ENCODE measurements around the gene DCC.

Gene DCC

GRCh38 chr18:52607985-52608384 lies 268.0 kb downstream of the DCC start:
- no peak for DNase-seq

GRCh38 chr18:52610451-52611115 lies 270.6 kb downstream of the DCC start:
- DNase-seq = no peak

DNA sequence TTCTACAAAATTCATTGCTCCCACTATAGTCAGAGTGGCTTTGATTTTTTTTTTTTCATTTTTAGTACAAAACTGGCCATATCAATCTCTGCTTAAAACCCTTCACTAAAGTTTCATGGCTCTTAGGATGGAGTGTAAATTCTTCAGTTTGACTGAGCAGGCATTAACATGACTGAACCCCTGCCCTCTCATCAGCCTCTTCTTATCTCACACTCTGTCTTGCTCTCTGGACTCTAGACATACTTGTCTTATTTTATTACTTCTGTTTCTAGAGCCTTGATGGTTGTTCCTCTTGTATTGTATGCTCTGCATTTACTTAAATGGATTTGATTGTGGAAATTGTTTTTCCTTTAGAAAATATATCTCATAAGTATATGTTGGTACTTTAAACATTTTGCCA lies 272.4 kb downstream of the DCC start:
- DNase-seq = no peak

DNA sequence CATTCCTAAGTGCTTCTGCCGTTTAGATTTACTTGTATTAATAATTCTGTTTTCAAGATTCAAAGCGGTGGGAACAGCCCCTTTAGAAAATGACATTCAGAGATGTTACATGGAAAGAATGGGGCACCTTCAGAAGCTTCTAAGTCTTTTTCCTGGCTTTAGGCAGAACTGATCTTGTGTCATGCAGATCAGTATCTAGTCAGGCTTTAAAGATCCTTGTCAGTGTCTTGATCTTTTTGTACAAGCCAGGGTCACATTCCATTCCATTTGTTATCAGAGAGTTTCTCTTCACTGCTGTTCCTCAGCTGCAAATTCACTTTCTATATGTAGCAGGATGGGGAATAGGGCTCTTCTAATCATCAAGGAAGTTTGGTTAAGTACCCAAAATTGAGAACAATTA lies 275.3 kb downstream of the DCC start:
- no peak for DNase-seq

DNA sequence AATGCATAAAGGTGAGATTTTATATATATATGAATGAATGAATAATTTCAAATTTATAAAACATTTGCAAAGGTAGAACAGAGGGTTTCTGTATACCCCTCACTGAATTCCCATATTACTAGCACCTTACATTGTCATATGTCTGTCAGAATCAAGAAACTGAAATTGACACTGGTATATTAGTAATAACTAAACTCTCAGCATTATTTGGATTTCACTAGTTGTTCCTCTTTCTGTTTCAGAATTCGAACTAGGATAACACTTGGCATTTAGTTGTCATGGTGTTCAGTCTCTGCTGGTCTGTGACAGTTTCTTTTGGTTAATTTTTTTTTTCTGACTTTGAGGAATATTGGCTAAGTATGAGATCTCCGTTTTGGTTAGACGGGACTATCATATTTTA lies 275.9 kb downstream of the DCC start:
- no peak for DNase-seq

GRCh38 chr18:52617931-52618330 lies 277.9 kb downstream of the DCC start:
- no peak for DNase-seq

DNA sequence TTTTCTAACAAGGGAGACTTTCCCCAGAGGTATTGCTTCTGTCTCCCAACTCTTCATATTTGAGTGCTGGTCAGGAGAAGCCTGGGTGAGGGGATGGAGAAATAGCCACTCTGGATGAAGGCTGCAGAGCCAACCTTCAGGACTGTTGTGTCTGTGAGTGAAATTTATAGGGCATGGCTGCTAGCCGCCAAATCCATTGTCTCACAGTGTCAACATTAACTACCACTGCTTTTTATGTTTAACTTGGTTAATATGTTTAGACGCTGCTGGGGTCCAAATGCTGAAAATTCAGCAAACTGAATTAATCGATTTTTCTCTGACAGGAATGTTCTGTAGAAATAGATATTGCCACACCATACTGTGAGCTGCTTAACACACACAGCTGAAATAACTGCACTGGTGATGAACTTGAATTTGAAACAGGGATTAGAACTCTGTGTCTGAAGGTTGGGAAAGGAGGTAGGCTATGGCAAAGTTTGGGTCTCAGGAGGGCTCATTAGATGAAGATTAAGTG lies 281.0 kb downstream of the DCC start:
- DNase-seq = no peak

DNA sequence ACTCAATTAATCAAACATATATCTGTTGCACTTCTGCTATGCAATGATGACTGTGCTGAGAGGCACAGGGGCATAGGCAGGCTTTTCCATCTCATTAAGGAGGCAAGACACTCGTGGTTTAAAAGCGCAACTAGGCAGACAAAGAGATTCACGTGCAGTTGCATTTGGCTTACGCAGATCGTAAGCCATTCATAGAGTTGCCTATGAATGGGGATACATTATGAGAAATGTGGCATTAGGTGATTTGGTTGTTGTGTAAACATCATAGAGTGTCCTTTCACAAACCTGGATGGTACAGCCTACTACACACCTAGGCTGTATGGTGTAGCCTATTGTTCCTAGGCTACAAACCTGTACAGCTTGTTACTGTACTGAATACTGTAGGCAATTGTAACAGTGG lies 284.7 kb downstream of the DCC start:
- DNase-seq = no peak

GRCh38 chr18:52636536-52636935 lies 296.5 kb downstream of the DCC start:
- no peak for DNase-seq

DNA sequence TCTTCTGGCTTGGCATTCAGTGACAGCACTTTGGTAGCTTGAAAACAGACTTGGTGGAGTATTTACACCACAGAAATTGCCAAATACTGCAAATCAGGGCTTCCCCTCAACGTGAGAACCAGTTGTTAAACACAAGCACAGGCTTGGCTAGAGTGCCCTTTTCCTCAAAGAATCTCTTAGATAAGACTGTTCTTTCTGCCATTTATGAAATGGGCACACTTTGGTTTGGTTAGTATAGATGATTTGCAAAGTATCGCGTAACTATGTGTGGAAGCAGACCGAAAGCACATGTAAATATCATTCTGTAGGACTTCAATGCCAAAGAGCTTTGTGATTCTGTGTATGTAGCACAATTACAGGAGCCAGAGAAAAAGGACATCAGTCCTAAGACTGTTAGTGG lies 308.2 kb downstream of the DCC start:
- no peak for DNase-seq

DNA sequence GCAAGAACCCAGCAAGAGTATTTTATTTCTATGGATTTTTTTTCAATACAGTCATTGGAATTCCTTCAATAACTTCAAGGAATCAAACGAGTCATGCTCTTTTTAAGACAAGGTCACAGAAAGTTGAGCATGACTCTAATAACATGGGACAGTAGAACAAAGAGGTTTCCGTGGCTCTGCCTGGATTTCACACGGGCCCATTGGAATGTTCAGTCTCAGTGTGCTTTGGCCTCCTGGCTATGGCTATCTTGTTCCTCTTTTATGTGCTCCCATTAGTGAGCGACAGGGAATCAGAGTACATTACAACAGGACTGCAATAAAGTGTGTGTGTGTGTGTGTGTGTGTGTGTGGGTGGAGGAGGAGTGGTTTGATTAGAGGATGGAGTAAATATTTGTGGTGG lies 312.4 kb downstream of the DCC start:
- DNase-seq = no peak

GRCh38 chr18:52657043-52657805 lies 317.2 kb downstream of the DCC start:
- no peak for DNase-seq

- no peak for DNase-seq
These were observed 327.6 kb downstream of the DCC start for GRCh38 chr18:52667463-52668065.

DNA sequence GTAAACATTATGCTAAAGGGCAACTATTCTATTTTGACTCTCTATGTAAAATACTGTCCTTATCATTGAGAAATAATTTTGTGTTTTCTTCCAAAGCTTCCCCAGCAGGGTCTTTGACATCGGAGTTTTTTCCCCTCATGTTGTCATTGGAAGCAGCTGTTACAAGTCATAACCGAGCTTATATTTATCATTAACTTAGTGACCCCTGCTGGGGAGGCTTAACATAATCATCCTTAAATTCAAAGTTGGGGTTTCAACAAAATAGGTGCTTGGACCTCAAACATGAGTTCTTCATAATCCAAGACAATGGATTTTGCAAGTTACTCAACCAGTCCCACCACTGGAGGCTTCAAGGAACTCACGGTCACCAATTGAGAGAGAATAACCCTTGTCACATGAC lies 330.9 kb downstream of the DCC start:
- no peak for DNase-seq

GRCh38 chr18:52678034-52678433 lies 338.0 kb downstream of the DCC start:
- no peak for DNase-seq

DNA sequence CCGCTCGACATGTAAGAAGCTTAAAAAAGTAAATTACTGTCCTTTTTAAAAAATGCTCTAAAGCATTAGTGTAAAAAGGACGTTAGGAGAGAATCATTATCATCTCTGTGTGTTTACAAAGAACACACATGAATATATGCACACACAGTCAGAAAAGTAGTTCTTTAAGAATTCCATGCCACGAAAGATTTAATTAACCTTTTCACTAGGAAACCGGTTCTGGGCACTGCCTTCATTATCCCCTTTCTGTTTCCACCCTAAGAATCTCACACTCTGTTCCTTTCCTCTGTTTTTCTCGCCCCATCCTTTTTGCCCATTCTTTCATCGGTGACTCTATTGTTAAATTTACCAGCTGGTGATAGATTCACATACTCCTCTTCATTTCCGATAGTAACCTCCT lies 338.6 kb downstream of the DCC start:
- DNase-seq = no peak

GRCh38 chr18:52679354-52679753 lies 339.4 kb downstream of the DCC start:
- DNase-seq = no peak

DNA sequence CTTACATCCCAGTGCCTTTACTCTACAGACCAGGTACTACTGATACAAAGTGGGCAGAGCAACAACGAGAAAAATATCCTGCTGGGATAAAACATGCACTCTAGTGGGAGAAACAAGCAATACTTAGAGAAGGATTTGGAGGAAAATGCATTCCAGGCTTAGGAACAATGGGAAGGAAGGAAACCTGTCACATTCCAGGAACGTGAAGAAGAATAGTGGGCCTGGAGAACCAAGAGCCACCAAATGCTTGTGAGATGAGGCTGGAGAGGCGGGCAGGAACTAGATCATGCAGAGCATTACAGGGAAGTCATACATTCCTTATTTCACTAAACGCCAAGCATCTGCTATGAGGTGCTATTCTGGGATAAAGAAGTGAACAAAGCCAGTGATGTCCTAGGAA lies 342.3 kb downstream of the DCC start:
- DNase-seq = no peak

GRCh38 chr18:52685316-52685715 lies 345.3 kb downstream of the DCC start:
- DNase-seq = no peak

DNA sequence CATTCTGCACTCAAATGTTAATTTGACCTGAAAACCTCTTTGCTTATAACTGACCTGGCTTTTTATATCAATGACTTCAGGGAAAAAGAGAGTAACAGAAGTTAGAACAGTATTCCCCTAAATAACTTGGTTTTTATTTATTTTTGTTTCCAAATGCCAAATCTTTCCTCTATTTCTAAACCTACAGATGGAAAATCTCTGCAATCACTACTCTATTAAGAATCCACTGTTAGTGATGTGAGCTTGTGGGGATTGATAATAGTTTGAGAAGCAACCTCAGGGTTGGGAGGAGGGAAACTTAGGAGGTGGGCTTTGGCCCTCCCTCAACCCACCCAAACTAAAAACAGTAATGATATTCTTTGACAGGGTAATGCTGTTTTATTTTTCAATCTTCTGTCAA lies 351.8 kb downstream of the DCC start:
- DNase-seq = no peak

- DNase-seq = no peak
These were observed 354.8 kb downstream of the DCC start for GRCh38 chr18:52694804-52695203.

DNA sequence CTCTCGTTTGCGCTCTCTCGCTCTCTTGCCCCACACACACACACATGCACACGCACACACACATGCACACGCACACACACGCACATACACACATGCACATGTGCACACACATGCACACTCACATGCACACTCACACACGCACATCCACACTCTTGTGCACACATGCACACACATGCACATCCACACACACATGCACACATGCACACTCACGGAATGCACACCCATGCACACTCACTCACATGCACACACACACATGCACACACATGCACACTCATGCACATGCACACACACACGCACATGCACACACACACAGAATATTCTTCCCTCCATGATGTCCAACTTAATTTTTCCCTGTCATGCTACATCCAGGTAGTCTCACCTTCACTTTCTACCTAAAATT lies 360.1 kb downstream of the DCC start:
- no peak for DNase-seq

DNA sequence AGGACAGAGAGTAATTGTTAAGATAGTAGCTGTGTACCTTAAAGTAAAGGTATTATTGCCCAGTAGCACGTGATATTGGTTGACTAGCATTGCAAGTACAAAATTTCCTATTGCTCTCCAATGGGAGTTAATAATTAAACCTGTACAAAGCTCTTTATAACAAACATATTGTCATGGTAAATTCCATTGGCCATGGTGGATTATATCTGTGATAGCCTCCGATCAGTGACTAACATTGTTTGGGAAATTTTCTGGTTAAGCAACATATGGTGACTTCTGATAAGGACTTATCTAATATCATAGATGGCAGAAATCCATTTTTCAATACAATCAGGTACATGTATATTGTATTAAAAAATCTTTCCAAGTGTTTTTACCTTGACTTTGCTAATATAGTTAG lies 360.8 kb downstream of the DCC start:
- DNase-seq = no peak

DNA sequence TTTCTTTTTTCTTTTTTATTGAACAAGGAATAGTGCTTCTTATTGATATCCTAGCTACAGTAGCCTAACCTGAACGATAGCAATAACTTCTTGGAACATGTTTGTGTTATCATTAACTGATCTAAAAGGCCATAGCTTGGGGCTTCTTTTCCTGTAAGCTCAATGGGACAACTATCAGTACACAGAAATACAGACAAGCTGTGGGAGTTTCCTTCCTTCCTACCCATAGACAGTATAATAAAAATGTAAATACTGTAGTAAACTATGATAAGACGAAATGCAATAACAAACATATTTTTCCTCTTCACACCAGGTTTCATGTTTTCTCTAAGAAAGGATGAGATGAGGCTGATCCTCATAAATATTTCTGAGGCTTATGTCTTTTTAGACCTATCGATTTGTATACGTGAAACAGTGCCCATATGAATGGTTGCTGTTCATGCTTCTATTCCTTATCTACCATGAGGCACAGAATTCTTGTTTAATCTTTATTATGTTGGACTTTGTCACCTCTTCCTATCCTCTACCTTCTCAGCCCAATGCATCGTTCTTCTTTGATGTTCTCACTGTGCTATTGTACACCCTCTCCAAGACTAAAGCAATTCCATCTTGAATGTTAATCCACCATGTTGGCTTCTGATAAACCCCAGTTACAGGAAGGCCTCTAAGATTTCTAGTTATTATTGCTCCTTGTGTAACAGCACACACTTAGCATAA lies 361.4 kb downstream of the DCC start:
- DNase-seq = no peak
